Adrenal gland (tissue), 5 donors: ENCODE results near the gene PCDHGC5.

Experiments used
- CTCF ChIP-seq, 6 experiments: fragments of 450-650 bp in 4 of 6; fragments of 200-600 bp in 2 of 6; sonication (generic) in 1 of 6; IDR thresholded peaks; 1 replicate in 5 of 6; 2 replicates in 1 of 6; pipeline versions ENCODE4 v1.5.1 to v1.8.0; 2016 to 2021; ENCODE audit warnings: antibody characterized with exemption in 6 of 6, mild to moderate bottlenecking in 2 of 6, moderate library complexity in 1 of 6
- POLR2A ChIP-seq, 2 donors: fragments of 450-650 bp; IDR thresholded peaks; one replicate each; pipeline ENCODE4 v1.6.1; 2017; ENCODE audit warnings: antibody characterized with exemption in 2 of 2, mild to moderate bottlenecking in 2 of 2, moderate library complexity in 1 of 2
- donor health status: DM: no; HTN: no; CAD: no.

- no peak for TF ChIP-seq CTCF (IDR thresholded peaks at IDR 0.05)
- TF ChIP-seq POLR2A (IDR thresholded peaks at IDR 0.05): no peak
Observed at GRCh38 chr5:141493500-141494422, 4.9 kb downstream of the PCDHGC5 start.
